GM12864 (cell line): ENCODE measurements around the gene TADA2B.

Experiments used
- DNase-seq: peaks from one replicate; pipeline ENCODE4 v3.0.0-alpha.2; 2011; ENCODE audit warnings: low read depth
- H3K4me3 ChIP-seq: 2 replicates; pipeline ENCODE4 v1.5.1; 2011; ENCODE audit warnings: mild to moderate bottlenecking, low read depth, low read length, control low read depth
- CTCF ChIP-seq: IDR thresholded peaks from 2 replicates; pipeline ENCODE4 v1.5.1; 2011; ENCODE audit warnings: low read depth, mild to moderate bottlenecking, moderate library complexity, low read length, control low read depth, inconsistent platforms; ENCODE audit errors: missing control alignments

TADA2B gene

GRCh38 chr4:7021930-7022664 lies 21.1 kb upstream of the TADA2B start:
- H3K4me3 ChIP-seq = no peak overlapping the region
- DNase-seq = no peak
- no peak for TF ChIP-seq CTCF

- no peak for DNase-seq
- no peak for TF ChIP-seq CTCF
- no peak overlapping the region for H3K4me3 ChIP-seq
Measured at GRCh38 chr4:7023486-7023885, 19.7 kb upstream of the TADA2B start.

- DNase-seq = no peak
- TF ChIP-seq CTCF = no peak
- H3K4me3 ChIP-seq = no peak overlapping the region
Measured at GRCh38 chr4:7023901-7024300, 19.3 kb upstream of the TADA2B start.

- H3K4me3 ChIP-seq = no peak overlapping the region
- no peak for TF ChIP-seq CTCF
- no peak for DNase-seq
Measured at GRCh38 chr4:7024336-7024890, 18.8 kb upstream of the TADA2B start.

GRCh38 chr4:7025040-7025602 lies 18.1 kb upstream of the TADA2B start:
- TF ChIP-seq CTCF = no peak
- no peak for DNase-seq

GRCh38 chr4:7026107-7026506 lies 17.1 kb upstream of the TADA2B start:
- no peak for TF ChIP-seq CTCF
- no peak for DNase-seq
- no peak overlapping the region for H3K4me3 ChIP-seq

More at GRCh38 chr4:7025040-7025602, 18.1 kb upstream of the TADA2B start:
- no peak overlapping the region for H3K4me3 ChIP-seq
